HT-29 (cell line): ENCODE data around the gene ACVR1B. TPM values are rescaled to one million over a fixed set of nuclear protein-coding genes. Genes with fewer than 3 reads are reported as not detected.

Experiments used
- DNase-seq: peaks from one replicate; pipeline ENCODE4 v3.0.0-alpha.2; 2015; ENCODE audit warnings: low spot score
- total RNA-seq: library from RNA; depleted of rRNA; stranded (reverse); fragments of >200 nt; shearing (Covaris generic); gene quantifications from 2 replicates; pipeline ENCODE4 v1.2.3, GENCODE V29; 2014

The ACVR1B gene
- total RNA-seq, 1 experiment from 2014 or later: 14.2 TPM

GRCh38 chr12:51942501-51943000, 8.9 kb upstream of the ACVR1B start:
- no peak for DNase-seq

GRCh38 chr12:51943346-51943745, 8.2 kb upstream of the ACVR1B start:
- no peak for DNase-seq

DNA sequence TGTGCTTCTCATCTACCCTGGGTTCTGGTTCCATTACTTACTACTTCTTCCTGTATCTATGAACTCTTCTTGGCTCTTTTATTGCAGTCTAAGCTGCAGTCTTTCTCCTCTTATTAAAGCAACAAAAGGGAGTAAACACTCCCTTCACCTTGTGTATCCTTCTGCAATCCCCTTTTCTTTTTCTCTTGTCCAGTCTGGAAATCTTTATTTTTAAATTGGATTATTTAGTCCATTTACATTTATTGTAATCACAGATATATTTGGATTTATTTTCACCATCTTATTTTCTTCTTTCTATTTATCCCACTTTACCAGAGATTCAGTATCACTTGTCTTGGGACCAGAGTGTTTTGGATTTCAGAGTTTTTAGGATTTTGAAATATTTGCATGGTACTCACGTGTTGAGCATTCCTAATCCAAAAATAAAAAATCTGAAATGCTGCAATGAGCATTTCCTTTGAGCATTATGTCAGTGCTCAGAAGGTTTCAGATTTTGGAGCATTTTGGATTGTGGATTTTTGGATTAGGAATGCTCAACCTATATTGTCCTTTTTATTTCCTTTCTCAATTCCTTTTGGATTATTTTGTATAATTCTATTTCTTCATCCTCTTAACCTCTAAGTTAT, 6.8 kb upstream of the ACVR1B start:
- no peak for DNase-seq

GRCh38 chr12:51947246-51947996, 4.1 kb upstream of the ACVR1B start:
- no peak for DNase-seq

DNA sequence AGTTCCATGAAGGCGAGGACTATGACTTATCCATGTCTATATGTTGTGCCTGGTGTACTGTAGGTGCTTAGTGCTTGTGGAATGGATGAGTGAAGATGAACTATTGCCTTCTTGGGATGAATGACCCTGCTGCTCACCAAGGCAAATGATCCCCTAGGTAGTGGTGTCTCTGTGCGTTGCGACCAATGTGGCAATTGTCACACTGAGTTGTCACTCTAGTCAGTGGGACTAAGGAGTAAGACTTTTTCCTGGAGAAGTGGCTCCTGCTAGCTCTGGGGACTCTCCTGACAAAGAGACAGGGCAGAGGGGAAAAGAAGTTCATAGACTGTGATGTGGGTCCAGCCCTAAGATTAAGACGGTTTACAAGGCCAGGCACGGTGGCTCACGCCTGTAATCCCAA, 3.4 kb upstream of the ACVR1B start:
- no peak for DNase-seq

GRCh38 chr12:51949342-51950030, 2.0 kb upstream of the ACVR1B start:
- no peak for DNase-seq

DNA sequence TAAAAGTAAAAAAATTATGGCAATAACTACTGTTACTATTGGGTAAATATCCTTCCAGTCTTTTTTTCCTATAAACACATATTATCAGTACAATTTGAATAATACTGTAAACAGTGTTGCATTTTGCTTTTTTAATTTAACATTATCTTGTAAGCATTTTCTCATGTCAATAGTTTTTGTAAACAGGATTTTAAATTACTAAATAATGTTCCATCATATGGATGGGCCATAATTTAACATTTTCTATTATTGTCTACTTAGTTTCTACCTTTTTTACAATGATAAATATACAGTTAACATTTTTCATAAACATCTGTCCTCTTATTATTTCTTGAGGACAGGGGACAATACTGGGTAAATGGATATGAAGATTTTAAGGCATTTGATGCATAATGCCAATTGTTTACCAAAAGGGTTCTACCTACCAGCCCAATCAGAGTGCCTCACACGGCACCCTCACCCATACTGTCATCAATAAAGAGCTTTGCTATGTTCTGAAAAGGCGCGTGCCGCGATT, 759 bp upstream of the ACVR1B start:
- no peak for DNase-seq

DNA sequence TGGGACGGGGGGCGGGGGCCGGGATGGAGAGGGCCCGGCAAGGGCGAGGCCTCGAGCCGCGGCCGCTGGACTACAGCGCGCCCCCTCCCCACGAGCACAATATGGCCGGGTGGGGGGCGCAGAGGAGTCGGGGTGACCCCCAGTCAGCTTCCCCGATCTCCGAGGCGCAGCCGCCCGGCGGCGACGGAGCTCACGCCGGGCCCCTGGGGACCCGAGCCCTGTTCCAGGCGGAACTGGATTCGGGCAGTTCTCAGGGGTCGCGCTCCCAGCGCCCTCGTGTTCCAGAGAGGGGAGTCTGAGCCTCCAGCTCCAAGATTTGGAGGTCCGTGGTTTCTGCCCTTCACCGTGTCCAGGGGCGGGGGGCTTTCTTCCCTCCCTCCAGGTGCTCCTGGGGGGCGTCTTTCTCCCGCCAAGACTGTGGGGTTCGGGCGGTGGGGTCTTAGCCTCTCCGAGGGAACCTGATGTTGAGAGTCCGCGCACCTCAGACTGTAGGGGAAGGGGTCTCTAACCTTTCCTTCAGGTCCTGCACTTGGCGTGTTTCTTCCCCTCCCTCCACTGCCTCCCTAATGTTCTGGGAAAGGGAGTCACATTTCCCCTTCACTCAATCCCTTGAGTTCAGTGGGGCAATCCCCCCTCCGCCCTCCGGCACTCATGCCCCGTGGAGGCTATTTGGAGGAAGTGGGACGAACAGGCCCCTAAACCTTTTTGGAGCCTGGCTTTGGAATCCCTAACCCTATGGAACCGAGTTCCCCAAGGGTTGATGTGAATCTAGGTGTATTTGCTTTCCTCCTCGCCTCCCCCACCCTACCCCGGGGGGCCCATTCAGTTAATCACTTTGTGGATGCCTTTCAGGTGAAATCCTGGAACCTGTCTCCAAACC, 584 bp downstream of the ACVR1B start:
- peak; percentile 26 for DNase-seq

DNA sequence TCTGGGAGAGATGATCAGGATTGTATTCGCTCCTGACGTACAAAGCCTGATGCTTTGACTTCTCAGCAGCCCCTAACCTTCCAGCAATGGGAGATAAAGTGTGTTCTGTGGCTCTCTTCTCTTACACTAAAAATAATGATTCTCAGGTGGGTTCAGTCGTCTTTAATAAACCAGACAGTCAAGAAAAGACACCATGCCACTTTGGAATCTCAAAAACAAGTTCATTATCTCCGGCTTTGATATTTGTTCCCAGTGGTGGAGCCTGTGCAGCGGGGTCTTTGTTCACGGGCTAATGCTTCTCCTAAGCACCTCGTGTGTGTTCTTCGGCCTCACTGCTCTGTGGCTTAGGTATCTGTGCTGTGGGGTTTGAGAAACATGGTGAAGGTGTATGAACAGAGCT, 1.6 kb downstream of the ACVR1B start:
- DNase-seq: no peak

DNA sequence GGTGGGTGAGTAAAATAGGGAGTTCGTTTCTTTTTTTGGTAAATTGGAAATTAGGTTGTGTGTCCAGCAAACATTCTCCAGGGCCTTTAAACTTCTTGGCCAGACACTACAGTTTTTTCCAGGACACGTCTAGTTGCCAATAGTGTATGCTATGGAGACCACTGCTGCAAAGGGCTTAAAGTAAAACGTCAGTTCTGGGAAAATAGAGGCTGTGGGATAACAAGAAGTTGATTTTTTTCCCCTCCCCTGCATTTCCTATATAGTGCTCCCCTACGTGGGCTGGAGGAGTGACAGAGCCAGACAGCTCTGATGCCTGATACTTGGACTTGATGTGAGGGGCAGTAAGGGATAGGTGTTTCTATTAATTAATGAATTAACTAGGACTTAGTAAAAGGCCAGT, 2.4 kb downstream of the ACVR1B start:
- DNase-seq: no peak

- peak; percentile 72 for DNase-seq
Measured at GRCh38 chr12:51954561-51955361, 3.3 kb downstream of the ACVR1B start.

DNA sequence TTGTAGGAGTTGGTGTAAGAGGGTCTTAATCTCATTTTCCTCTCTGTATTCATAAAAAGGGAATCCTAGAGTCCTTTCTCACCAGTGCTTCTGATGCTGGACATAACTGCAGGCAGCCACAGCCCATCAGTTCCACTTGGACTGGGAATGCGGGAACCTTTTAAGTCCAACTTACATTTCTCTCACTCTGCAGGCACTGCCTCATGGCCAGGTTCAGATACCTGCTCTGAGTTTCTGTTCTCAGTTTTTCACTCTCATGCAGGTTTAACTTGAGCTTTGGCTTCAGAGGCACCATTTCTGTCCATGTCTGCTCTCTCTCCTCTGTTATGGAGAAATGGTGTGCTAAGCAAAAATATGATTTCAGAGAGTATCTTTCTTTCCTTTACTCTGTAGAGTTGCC, 4.2 kb downstream of the ACVR1B start:
- DNase-seq: no peak

GRCh38 chr12:51958542-51958941, 7.0 kb downstream of the ACVR1B start:
- no peak for DNase-seq

- no peak for DNase-seq
Measured at GRCh38 chr12:51959211-51959610, 7.7 kb downstream of the ACVR1B start.

GRCh38 chr12:51959921-51960320, 8.4 kb downstream of the ACVR1B start:
- no peak for DNase-seq

DNA sequence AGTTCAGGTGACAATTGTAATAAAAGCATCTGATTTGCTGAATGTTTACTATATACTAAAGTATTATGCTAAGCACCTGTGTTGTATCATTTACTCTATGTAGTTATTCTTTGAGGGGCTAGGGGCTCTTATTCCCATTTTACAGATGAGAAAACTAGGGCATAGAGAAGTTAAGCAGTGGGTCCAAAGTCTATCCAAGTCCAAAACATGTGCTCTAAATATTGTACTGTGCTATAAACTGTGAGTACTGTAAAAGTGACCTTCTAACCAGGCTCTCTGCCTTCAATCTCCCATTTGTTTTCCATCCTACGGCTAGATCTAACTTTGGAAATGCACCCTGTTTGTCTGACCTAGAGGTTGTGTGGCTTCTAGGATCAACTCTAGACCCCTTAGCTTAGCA, 9.0 kb downstream of the ACVR1B start:
- no peak for DNase-seq

- DNase-seq: no peak
Measured at GRCh38 chr12:51960890-51961289, 9.4 kb downstream of the ACVR1B start.

GRCh38 chr12:51961834-51962233, 10.3 kb downstream of the ACVR1B start:
- DNase-seq: peak; percentile 88

DNA sequence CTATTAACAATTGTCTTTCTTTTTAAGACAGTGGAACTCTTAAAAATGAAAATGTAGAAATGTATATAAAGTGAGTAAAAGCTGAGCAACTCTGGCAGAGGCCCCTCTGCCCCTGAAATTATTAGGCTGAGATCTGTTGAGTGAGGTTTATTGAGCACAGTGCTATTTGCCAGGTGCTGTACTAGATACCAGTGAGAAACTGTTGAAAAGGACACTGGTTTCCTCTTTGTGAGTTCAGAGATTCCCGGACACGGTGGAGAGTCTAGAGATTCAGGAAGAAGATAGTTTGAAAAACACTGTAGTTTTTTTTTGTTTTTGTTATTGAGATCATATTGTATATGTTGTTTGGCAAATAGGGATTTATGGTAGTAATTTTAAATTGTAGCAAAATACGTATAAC, 11.2 kb downstream of the ACVR1B start:
- no peak for DNase-seq

DNA sequence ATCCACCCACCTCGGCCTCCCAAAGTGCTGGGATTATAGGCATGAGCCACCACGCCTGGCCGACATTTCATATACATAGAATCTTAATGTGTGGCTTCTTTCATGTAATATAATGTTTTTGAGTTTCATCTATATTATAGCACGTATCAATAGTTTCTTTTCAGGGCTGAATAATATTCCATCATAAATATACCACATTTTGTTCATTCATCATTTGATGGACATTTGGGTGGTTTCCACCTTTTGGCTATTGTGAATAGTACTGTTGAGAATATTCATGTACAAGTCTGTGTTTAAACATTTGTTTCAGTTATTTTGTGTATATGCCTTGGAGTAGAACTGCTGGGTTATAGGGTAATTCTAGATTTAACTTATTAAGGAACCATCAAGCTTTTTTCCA, 12.0 kb downstream of the ACVR1B start:
- no peak for DNase-seq

GRCh38 chr12:51969643-51970042, 18.1 kb downstream of the ACVR1B start:
- DNase-seq: no peak
